Testis (tissue), 3 donors: ENCODE data around the gene SLX4IP. TPM values are rescaled to one million over a fixed set of nuclear protein-coding genes. Genes with fewer than 3 reads are reported as not detected.
A peak's percentile ranks its signal among the peaks of the same experiment; 100 is the strongest.

Experiments
- DNase-seq: peaks from one replicate; pipeline ENCODE4 v3.0.0-alpha.2; 2019
- H3K27ac ChIP-seq, 2 donors: fragments of 200-600 bp; sonication (generic); one replicate each; pipeline ENCODE4 v1.5.1; 2019
- H3K27me3 ChIP-seq: fragments of 200-600 bp; sonication (generic); one replicate; pipeline ENCODE4 v1.5.1; 2019
- H3K36me3 ChIP-seq: fragments of 200-600 bp; sonication (generic); one replicate; pipeline ENCODE4 v1.5.1; 2017; ENCODE audit warnings: low read depth; ENCODE audit errors: missing control alignments
- H3K4me1 ChIP-seq: fragments of 200-600 bp; sonication (generic); one replicate; pipeline ENCODE4 v1.5.1; 2019
- H3K4me3 ChIP-seq, 2 donors: fragments of 200-600 bp; sonication (generic); one replicate each; pipeline ENCODE4 v1.5.1; 2017 to 2019
- H3K9me3 ChIP-seq: fragments of 200-600 bp; sonication (generic); one replicate; pipeline ENCODE4 v1.5.1; 2017
- CTCF ChIP-seq, 3 experiments: fragments of 450-650 bp in 2 of 3; fragments of 200-600 bp in 1 of 3; sonication (generic) in 1 of 3; IDR thresholded peaks; one replicate each; pipeline ENCODE4 v1.5.1; 2016 to 2019; ENCODE audit warnings: antibody characterized with exemption in 3 of 3, mild to moderate bottlenecking in 2 of 3, moderate library complexity in 1 of 3
- POLR2A ChIP-seq: fragments of 450-650 bp; IDR thresholded peaks from one replicate; pipeline ENCODE4 v1.6.1; 2017; ENCODE audit warnings: antibody characterized with exemption, mild to moderate bottlenecking, moderate library complexity
- WGBS, 2 donors: methylation state at CpG; one replicate each; pipeline ENCODE4 v1.1.5; 2018; 5-methylcytosine and 5-hydroxymethylcytosine counted together
- intact Hi-C: fragments of 100-400 bp; cut with DNase I; formaldehyde crosslinking; loops from one replicate; pipeline ENCODE4 v1.15.1; 2023; ENCODE audit warnings: low total_unique reads
- polyA plus RNA-seq: library from polyadenylated mRNA; stranded (reverse); fragments of 350-450 nt; fragmentation: Illumina TruSeq; extraction: RNeasy Lipid Tissue Mini Kit (QIAGEN cat#74804); gene quantifications from one replicate; pipeline ENCODE4 v1.2.3, GENCODE V29; 2014; ENCODE audit warnings: low read depth, low replicate concordance; ENCODE audit not compliant: insufficient read depth
- total RNA-seq, 2 donors: library from RNA; depleted of rRNA; stranded (reverse); fragments of >200 nt; gene quantifications; one replicate each; pipeline ENCODE4 v1.2.3, GENCODE V29; 2016

SLX4IP gene
- total and polyA plus RNA-seq, 3 donors from 2014 or later = 3.8 to 10.8 (median 9.7) TPM

- H3K27ac ChIP-seq = peak overlapping the region in 1 of 2 donors; percentile 6
- 55 to 69% methylated on average over 2 of the region's 2 CpGs for WGBS, 2 donors
Observed at GRCh38 chr20:10604865-10605440, 169.8 kb downstream of the SLX4IP start.

GRCh38 chr20:10605547-10606195, 170.6 kb downstream of the SLX4IP start:
- 81 to 92% methylated on average over 3 of the region's 3 CpGs for WGBS, 2 donors
- intact Hi-C loops = no loop called here
- peaks cover 14% of the 10 kb centered on the region for H3K4me1 ChIP-seq
- no peak for TF ChIP-seq CTCF (IDR thresholded peaks at IDR 0.05)
- no peak for TF ChIP-seq POLR2A
- no peak overlapping the region for H3K27ac ChIP-seq
- no peaks in the 10 kb centered on the region for H3K9me3 ChIP-seq
- no peaks in the 10 kb centered on the region for H3K27me3 ChIP-seq
- no peak for DNase-seq
- no peak overlapping the region for H3K4me3 ChIP-seq
- H3K36me3 ChIP-seq = no peaks in the 10 kb centered on the region

More at GRCh38 chr20:10604865-10605440, 169.8 kb downstream of the SLX4IP start:
- no peaks in the 10 kb centered on the region for H3K9me3 ChIP-seq
- intact Hi-C loops = no loop called here
- TF ChIP-seq CTCF (IDR thresholded peaks at IDR 0.05) = no peak
- no peak for TF ChIP-seq POLR2A
- H3K27me3 ChIP-seq = no peaks in the 10 kb centered on the region
- no peak overlapping the region for H3K4me3 ChIP-seq
- H3K4me1 ChIP-seq = peaks cover 12% of the 10 kb centered on the region
- DNase-seq = no peak
- no peaks in the 10 kb centered on the region for H3K36me3 ChIP-seq

GRCh38 chr20:10609276-10609675, 174.2 kb downstream of the SLX4IP start:
- no peaks in the 10 kb centered on the region for H3K9me3 ChIP-seq
- no peaks in the 10 kb centered on the region for H3K27me3 ChIP-seq
- peak overlapping the region in 1 of 2 donors; percentile 70 for H3K27ac ChIP-seq
- no peaks in the 10 kb centered on the region for H3K36me3 ChIP-seq
- no peak for TF ChIP-seq CTCF (IDR thresholded peaks at IDR 0.05)
- no peak for TF ChIP-seq POLR2A
- WGBS, 2 donors = 53 to 62% methylated on average over 2 of the region's 2 CpGs
- no peak overlapping the region for H3K4me3 ChIP-seq
- peak; percentile 71 for DNase-seq
- H3K4me1 ChIP-seq = peaks cover 14% of the 10 kb centered on the region
- intact Hi-C loops = no loop called here

GRCh38 chr20:10609770-10610169, 174.7 kb downstream of the SLX4IP start:
- H3K36me3 ChIP-seq = no peaks in the 10 kb centered on the region
- H3K4me1 ChIP-seq = peaks cover 14% of the 10 kb centered on the region
- intact Hi-C loops = no loop called here
- DNase-seq = no peak
- TF ChIP-seq POLR2A (no peak), CTCF (IDR thresholded peaks at IDR 0.05) (no peak)
- peak overlapping the region in 1 of 2 donors; percentile 70 for H3K27ac ChIP-seq
- H3K9me3 ChIP-seq = no peaks in the 10 kb centered on the region
- H3K4me3 ChIP-seq = no peak overlapping the region
- H3K27me3 ChIP-seq = no peaks in the 10 kb centered on the region

- intact Hi-C loops = no loop called here
- Histone ChIP-seq H3K27ac (peak overlapping the region in 1 of 2 donors; percentile 70), H3K4me3 (no peak overlapping the region), H3K9me3 (no peaks in the 10 kb centered on the region), H3K36me3 (no peaks in the 10 kb centered on the region), H3K4me1 (peaks cover 14% of the 10 kb centered on the region), H3K27me3 (no peaks in the 10 kb centered on the region)
- WGBS, 2 donors = 74 to 76% methylated on average over 5 of the region's 5 CpGs
- DNase-seq = no peak
- TF ChIP-seq CTCF (IDR thresholded peaks at IDR 0.05) (no peak), POLR2A (no peak)
Observed at GRCh38 chr20:10610251-10610650, 175.1 kb downstream of the SLX4IP start.
